Fibroblast of mammary gland (primary cell): ENCODE measurements around the gene DIDO1.

Experiments used
- DNase-seq: peaks from one replicate; pipeline ENCODE4 v3.0.0-alpha.2; 2010; ENCODE audit warnings: low read depth
- H3K4me3 ChIP-seq: 2 replicates; pipeline ENCODE4 v1.5.1; 2011; ENCODE audit warnings: low read depth, mild to moderate bottlenecking, low read length, moderate library complexity; ENCODE audit not compliant: control insufficient read depth
- CTCF ChIP-seq: conservative IDR thresholded peaks from 2 replicates; pipeline ENCODE4 v1.5.1; 2011; ENCODE audit warnings: low read depth, low read length, inconsistent platforms; ENCODE audit not compliant: control insufficient read depth, insufficient read depth

Gene DIDO1

GRCh38 chr20:62947532-62948300 is 21.4 kb upstream of the DIDO1 start:
- no peak overlapping the region for H3K4me3 ChIP-seq
- no peak for TF ChIP-seq CTCF
- DNase-seq: no peak

- no peak for DNase-seq
- H3K4me3 ChIP-seq: no peak overlapping the region
- no peak for TF ChIP-seq CTCF
Measured at GRCh38 chr20:62946918-62947317, 20.6 kb upstream of the DIDO1 start.

GRCh38 chr20:62945771-62946339 is 19.6 kb upstream of the DIDO1 start:
- DNase-seq: no peak
- no peak for TF ChIP-seq CTCF
- no peak overlapping the region for H3K4me3 ChIP-seq

DNA sequence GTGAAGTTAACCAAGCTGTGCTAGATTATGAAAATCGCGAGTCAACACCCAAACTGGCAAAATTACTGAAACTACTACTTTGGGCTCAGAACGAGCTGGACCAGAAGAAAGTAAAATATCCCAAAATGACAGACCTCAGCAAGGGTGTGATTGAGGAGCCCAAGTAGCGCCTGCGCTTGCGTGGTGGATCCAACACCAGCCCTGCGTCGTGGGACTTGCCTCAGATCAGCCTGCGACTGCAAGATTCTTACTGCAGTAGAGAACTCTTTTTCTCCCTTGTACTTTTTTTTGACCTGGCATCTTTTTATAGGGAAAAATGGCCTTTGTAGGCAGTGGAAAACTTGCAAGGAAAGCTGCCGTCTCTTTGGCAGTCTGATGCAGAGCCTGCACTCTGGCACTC is 18.4 kb upstream of the DIDO1 start:
- no peak for TF ChIP-seq CTCF
- no peak overlapping the region for H3K4me3 ChIP-seq
- no peak for DNase-seq

- TF ChIP-seq CTCF: no peak
- DNase-seq: no peak
- no peak overlapping the region for H3K4me3 ChIP-seq
Measured at GRCh38 chr20:62944184-62944583, 17.9 kb upstream of the DIDO1 start.

DNA sequence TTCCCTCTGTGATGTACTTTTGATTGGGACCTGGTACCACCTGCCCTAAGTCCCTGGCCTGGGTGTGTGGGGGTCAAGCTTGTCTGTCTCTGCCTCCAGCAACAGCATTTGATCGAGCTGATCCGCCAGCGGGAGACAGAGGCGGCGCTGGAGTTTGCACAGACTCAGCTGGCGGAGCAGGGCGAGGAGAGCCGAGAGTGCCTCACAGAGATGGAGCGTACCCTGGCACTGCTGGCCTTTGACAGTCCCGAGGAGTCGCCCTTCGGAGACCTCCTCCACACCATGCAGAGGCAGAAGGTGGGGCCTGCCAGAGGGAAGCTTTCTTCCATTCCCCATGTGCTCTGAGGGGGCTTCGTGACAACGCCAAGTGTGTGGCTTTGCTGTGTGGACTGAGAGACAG is 17.1 kb upstream of the DIDO1 start:
- no peak for DNase-seq
- no peak for TF ChIP-seq CTCF
- H3K4me3 ChIP-seq: no peak overlapping the region

DNA sequence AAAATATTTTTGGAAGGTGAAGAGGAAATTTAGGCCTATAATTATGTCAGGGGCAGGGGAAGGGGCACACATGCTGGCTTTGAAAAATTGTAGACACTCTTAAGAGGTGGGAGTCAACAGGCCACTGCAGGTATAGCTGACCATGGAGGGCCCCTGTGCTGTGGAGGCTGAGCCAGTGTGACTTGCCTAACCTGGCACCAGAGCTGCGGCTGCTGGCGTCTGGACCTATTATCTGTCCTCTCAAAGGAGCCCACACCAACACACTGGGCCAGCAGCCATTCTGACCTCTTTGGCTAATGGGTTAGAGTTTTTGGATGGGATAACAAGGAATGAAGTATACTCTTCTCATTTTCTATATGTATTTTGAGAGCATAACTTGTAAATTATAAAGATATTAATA is 16.2 kb upstream of the DIDO1 start:
- TF ChIP-seq CTCF: no peak
- DNase-seq: no peak
- no peak overlapping the region for H3K4me3 ChIP-seq
